ENCODE data around the gene KCNQ1OT1.

- TF ChIP-seq CTCF (IDR thresholded peaks at IDR 0.05 in 8 of 11, conservative IDR thresholded peaks at IDR 0.05 in 3 of 11) (no peak), POLR2A (IDR thresholded peaks at IDR 0.05) (no peak), POLR2AphosphoS5 (IDR thresholded peaks at IDR 0.05) (no peak)
These were observed 109.4 kb downstream of the KCNQ1OT1 start for GRCh38 chr11:2590131-2590964.
